ENCODE results near the gene ANAPC15. TPM values are rescaled to one million over a fixed set of nuclear protein-coding genes. Genes with fewer than 3 reads are reported as not detected.

Gene ANAPC15
- total and polyA plus RNA-seq, 10 donors, result 16.5 to 65.6 (median 28.1) TPM

GRCh38 chr11:72103754-72104167, 8.7 kb downstream of the ANAPC15 start:
- peaks cover 25 to 50% (median 43%) of the 10 kb centered on the region in 6 donors for H3K4me1 ChIP-seq
- TF ChIP-seq POLR2AphosphoS5 (IDR thresholded peaks at IDR 0.05), result no peak
- peak in 1 of 11 experiments; percentile 21 for TF ChIP-seq CTCF (IDR thresholded peaks at IDR 0.05 in 8 of 11, conservative IDR thresholded peaks at IDR 0.05 in 3 of 11)
- 80 to 86% (median 84%) methylated on average over 11 of the region's 11 CpGs for WGBS, 5 donors
- no peaks in the 10 kb centered on the region for H3K9me3 ChIP-seq
- H3K36me3 ChIP-seq, result peaks cover 0 to 49% (median 8%) of the 10 kb centered on the region in 6 donors
- H3K4me3 ChIP-seq, result peak overlapping the region in 6 of 8 donors; percentile 65 to 98 (median 84)
- no peak for DNase-seq
- intact Hi-C loops (cut with DNase I; ENCODE audit: low total_unique reads), result no loop called here
- H3K27ac ChIP-seq, result peak overlapping the region; percentile 92 to 99 (median 98)
- no peaks in the 10 kb centered on the region for H3K27me3 ChIP-seq (replicated peaks in 1 of 7)

GRCh38 chr11:72102946-72103753, 9.3 kb downstream of the ANAPC15 start, which contains the start of gene LAMTOR1:
LAMTOR1 (minus strand) TSS chr11:72103297; CDS start chr11:72103224, 73 bp downstream.
- Histone ChIP-seq H3K4me1 (peaks cover 25 to 56% (median 43%) of the 10 kb centered on the region in 6 donors), H3K27ac (peak within 1 kb of the TSS; percentile 92 to 99 (median 98)), H3K4me3 (peak within 1 kb of the TSS; percentile 65 to 98 (median 84)), H3K27me3 (replicated peaks in 1 of 7) (no peaks in the 10 kb centered on the region), H3K36me3 (peaks cover 0 to 49% (median 11%) of the 10 kb centered on the region in 6 donors), H3K9me3 (no peaks in the 10 kb centered on the region)
- peak; percentile 98 for DNase-seq
- WGBS, 5 donors, result 4 to 5% (median 4%) methylated on average over 47 to 64 of the region's 64 CpGs
- intact Hi-C loops (cut with DNase I; ENCODE audit: low total_unique reads), result no loop called here
- TF ChIP-seq POLR2AphosphoS5 (IDR thresholded peaks at IDR 0.05) (peak; percentile 90 to 96 (median 92)), POLR2A (IDR thresholded peaks at IDR 0.05) (peak; percentile 39 to 72 (median 42)), CTCF (IDR thresholded peaks at IDR 0.05 in 8 of 11, conservative IDR thresholded peaks at IDR 0.05 in 3 of 11) (peak in 10 of 11 experiments; percentile 45 to 79 (median 68))

GRCh38 chr11:72102631-72102945, 9.9 kb downstream of the ANAPC15 start:
- H3K27ac ChIP-seq, result peak overlapping the region; percentile 92 to 99 (median 98)
- whole genome bisulfite sequencing, 5 donors, result 1 to 5% (median 3%) methylated on average over 9 of the region's 9 CpGs
- H3K9me3 ChIP-seq, result no peaks in the 10 kb centered on the region
- DNase-seq, result no peak
- H3K4me3 ChIP-seq, result peak overlapping the region; percentile 65 to 98 (median 84)
- intact Hi-C loops (cut with DNase I; ENCODE audit: low total_unique reads), result no loop called here
- H3K27me3 ChIP-seq (replicated peaks in 1 of 7), result no peaks in the 10 kb centered on the region
- TF ChIP-seq CTCF (IDR thresholded peaks at IDR 0.05 in 8 of 11, conservative IDR thresholded peaks at IDR 0.05 in 3 of 11) (no peak), POLR2A (IDR thresholded peaks at IDR 0.05) (no peak), POLR2AphosphoS5 (IDR thresholded peaks at IDR 0.05) (no peak)
- peaks cover 0 to 49% (median 17%) of the 10 kb centered on the region in 6 donors for H3K36me3 ChIP-seq
- H3K4me1 ChIP-seq, result peaks cover 25 to 59% (median 43%) of the 10 kb centered on the region in 6 donors

GRCh38 chr11:72102162-72102561, 10.3 kb downstream of the ANAPC15 start:
- no peak for DNase-seq
- TF ChIP-seq CTCF (IDR thresholded peaks at IDR 0.05 in 8 of 11, conservative IDR thresholded peaks at IDR 0.05 in 3 of 11) (no peak), POLR2A (IDR thresholded peaks at IDR 0.05) (no peak), POLR2AphosphoS5 (IDR thresholded peaks at IDR 0.05) (no peak)
- peak overlapping the region; percentile 92 to 99 (median 98) for H3K27ac ChIP-seq
- peaks cover 0 to 49% (median 21%) of the 10 kb centered on the region in 6 donors for H3K36me3 ChIP-seq
- WGBS, 5 donors, result 24 to 41% (median 32%) methylated on average over 4 of the region's 4 CpGs
- H3K4me3 ChIP-seq, result peak overlapping the region; percentile 65 to 98 (median 84)
- H3K27me3 ChIP-seq (replicated peaks in 1 of 7), result no peaks in the 10 kb centered on the region
- H3K4me1 ChIP-seq, result peaks cover 25 to 59% (median 43%) of the 10 kb centered on the region in 6 donors
- intact Hi-C loops (cut with DNase I; ENCODE audit: low total_unique reads), result no loop called here
- H3K9me3 ChIP-seq, result no peaks in the 10 kb centered on the region
